ENCODE results near the gene LRRC63. TPM values are rescaled to one million over a fixed set of nuclear protein-coding genes. Genes with fewer than 3 reads are reported as not detected.

Gene LRRC63
- total RNA-seq, 2 donors from 2014 or later = 1.0 to 2.5 TPM

Other genes with a start within 250 kb of the LRRC63 start
- 10 to 100 TPM; 39.6 to 48.3 TPM for gene ZC3H13, start 159.2 kb upstream of the LRRC63 start, total RNA-seq
- not detected for gene CPB2, start 106.9 kb upstream of the LRRC63 start, total RNA-seq
- 100 to 1,000 TPM; 834 to 955 TPM for gene LCP1, start 29.8 kb upstream of the LRRC63 start, total RNA-seq
- 10 to 100 TPM in 1 of 2 donors, 1 to 10 TPM in 1; 8.9 to 17.3 TPM for gene RUBCNL, start 175.3 kb downstream of the LRRC63 start, total RNA-seq

Data from activated T-cell treated with anti-CD3 and anti-CD28 coated beads, Interleukin-2, amount 50 U/mL, for 72 hours (primary cell).